ENCODE data around the gene DLGAP5. TPM values are rescaled to one million over a fixed set of nuclear protein-coding genes. Genes with fewer than 3 reads are reported as not detected.

Gene DLGAP5
- polyA plus RNA-seq, 1 donor from 2014 or later, result 2.0 TPM

DNA sequence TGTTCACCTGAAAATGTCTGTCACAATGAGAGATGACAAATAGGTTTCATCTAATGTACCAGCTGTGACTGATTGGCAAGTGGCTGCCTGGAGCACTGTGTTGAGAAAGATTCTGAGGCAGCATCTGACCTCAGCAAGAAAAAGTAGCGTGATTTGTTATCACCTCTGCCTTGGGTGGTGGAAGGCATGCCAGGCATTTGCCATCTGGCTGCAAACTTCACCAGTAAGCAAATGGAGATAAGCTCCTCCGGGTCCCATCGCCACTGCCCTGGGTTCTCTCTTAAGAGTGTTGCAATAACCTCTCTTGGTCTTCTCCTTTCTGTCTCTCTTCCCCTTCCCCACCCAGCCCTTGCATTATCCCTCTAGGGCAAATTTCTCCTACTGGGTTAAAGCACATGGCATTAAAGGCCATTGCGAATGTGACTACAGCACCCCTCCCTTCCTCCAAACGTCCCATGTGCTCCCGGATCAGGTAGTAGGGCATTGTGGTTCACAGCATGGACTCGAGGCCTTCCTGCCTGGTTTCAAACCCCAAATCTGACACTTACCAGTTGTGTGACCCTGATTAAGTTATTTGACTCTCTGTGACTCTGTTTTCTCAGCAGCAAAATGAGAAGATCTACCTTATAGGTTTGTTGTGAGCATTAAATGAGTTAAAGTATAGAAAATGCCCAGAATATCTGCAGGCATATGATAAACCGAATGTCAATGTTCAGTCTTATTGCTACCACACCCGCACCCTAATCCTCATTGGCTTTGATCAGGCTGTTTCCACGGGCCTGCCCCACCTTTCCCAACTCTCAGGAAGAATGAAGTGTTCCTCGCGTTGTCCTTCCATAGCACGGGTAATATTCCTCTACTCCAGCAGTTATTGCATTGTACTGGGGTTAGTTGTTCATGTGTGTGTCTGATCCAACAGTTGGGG lies 70.6 kb downstream of the DLGAP5 start:
- no peaks in the 10 kb centered on the region for H3K27me3 ChIP-seq (ENCODE audit: insufficient read depth, low read depth, low read length)
- H3K79me2 ChIP-seq (replicated peaks; ENCODE audit: insufficient read depth, low read length), result no peaks in the 10 kb centered on the region
- H3K9ac ChIP-seq (ENCODE audit: low read length), result no peak overlapping the region
- no peaks in the 10 kb centered on the region for H3K36me3 ChIP-seq (ENCODE audit: insufficient read depth, low read length)
- H3K9me2 ChIP-seq (ENCODE audit: insufficient read depth, low read length), result no peaks in the 10 kb centered on the region
- H3K27ac ChIP-seq (ENCODE audit: low read length), result no peak overlapping the region
- no peaks in the 10 kb centered on the region for H3F3A ChIP-seq (ENCODE audit: insufficient read depth, low read length, poor library complexity, severe bottlenecking)
- TF ChIP-seq TAF1 (IDR thresholded peaks at IDR 0.05; ENCODE audit: low read depth), result no peak
- TF ChIP-seq EZH2 (IDR thresholded peaks at IDR 0.05; ENCODE audit: borderline replicate concordance, insufficient read depth, low read length, poor library complexity, severe bottlenecking), result no peak
- TF ChIP-seq, protein P1, sequence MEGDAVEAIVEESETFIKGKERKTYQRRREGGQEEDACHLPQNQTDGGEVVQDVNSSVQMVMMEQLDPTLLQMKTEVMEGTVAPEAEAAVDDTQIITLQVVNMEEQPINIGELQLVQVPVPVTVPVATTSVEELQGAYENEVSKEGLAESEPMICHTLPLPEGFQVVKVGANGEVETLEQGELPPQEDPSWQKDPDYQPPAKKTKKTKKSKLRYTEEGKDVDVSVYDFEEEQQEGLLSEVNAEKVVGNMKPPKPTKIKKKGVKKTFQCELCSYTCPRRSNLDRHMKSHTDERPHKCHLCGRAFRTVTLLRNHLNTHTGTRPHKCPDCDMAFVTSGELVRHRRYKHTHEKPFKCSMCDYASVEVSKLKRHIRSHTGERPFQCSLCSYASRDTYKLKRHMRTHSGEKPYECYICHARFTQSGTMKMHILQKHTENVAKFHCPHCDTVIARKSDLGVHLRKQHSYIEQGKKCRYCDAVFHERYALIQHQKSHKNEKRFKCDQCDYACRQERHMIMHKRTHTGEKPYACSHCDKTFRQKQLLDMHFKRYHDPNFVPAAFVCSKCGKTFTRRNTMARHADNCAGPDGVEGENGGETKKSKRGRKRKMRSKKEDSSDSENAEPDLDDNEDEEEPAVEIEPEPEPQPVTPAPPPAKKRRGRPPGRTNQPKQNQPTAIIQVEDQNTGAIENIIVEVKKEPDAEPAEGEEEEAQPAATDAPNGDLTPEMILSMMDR (IDR thresholded peaks at IDR 0.05; ENCODE audit: poor library complexity, severe bottlenecking), result no peak
- TF ChIP-seq, protein P2, sequence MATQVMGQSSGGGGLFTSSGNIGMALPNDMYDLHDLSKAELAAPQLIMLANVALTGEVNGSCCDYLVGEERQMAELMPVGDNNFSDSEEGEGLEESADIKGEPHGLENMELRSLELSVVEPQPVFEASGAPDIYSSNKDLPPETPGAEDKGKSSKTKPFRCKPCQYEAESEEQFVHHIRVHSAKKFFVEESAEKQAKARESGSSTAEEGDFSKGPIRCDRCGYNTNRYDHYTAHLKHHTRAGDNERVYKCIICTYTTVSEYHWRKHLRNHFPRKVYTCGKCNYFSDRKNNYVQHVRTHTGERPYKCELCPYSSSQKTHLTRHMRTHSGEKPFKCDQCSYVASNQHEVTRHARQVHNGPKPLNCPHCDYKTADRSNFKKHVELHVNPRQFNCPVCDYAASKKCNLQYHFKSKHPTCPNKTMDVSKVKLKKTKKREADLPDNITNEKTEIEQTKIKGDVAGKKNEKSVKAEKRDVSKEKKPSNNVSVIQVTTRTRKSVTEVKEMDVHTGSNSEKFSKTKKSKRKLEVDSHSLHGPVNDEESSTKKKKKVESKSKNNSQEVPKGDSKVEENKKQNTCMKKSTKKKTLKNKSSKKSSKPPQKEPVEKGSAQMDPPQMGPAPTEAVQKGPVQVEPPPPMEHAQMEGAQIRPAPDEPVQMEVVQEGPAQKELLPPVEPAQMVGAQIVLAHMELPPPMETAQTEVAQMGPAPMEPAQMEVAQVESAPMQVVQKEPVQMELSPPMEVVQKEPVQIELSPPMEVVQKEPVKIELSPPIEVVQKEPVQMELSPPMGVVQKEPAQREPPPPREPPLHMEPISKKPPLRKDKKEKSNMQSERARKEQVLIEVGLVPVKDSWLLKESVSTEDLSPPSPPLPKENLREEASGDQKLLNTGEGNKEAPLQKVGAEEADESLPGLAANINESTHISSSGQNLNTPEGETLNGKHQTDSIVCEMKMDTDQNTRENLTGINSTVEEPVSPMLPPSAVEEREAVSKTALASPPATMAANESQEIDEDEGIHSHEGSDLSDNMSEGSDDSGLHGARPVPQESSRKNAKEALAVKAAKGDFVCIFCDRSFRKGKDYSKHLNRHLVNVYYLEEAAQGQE (IDR thresholded peaks at IDR 0.05; ENCODE audit: borderline replicate concordance), result no peak
- TF ChIP-seq EP300 (conservative IDR thresholded peaks at IDR 0.05; ENCODE audit: poor library complexity, severe bottlenecking), result no peak
- no peak for TF ChIP-seq RAD21 (conservative IDR thresholded peaks at IDR 0.05)
- TF ChIP-seq MXI1 (conservative IDR thresholded peaks at IDR 0.05; ENCODE audit: poor library complexity, severe bottlenecking), result no peak
- no peak for TF ChIP-seq POLR2AphosphoS5 (IDR thresholded peaks at IDR 0.05)
- no peak for TF ChIP-seq SMC3 (conservative IDR thresholded peaks at IDR 0.05; ENCODE audit: poor library complexity)
- no peak overlapping the region for H3K4me3 ChIP-seq (ENCODE audit: low read length)
- H2AFZ ChIP-seq (ENCODE audit: low read depth, low read length), result no peak overlapping the region
- H3K9me3 ChIP-seq (ENCODE audit: low read length), result no peaks in the 10 kb centered on the region
- no peak overlapping the region for H3K4me2 ChIP-seq (ENCODE audit: low read length)
- H4K20me1 ChIP-seq (ENCODE audit: insufficient read depth), result no peaks in the 10 kb centered on the region

DNA sequence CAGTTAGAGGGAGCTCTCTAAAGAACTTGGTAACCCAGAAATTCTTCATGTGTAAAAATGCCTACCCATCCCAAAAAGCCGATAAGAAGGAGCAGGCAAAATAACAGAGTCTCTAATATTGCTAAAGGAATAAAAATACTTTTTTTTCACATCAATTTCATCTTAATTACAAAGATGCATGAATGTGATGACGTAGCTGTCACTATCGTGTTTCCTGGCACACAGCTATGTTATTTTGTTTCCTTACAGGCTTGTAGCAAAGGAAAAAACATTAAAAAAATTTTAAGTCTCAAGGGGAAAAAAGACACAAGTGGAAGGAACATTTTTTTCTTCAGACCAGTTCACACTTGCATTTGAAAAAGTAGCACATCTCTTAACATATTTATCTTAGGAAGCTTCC lies 72.6 kb downstream of the DLGAP5 start:
- no peaks in the 10 kb centered on the region for H3K36me3 ChIP-seq (ENCODE audit: insufficient read depth, low read length)
- no peak overlapping the region for H2AFZ ChIP-seq (ENCODE audit: low read depth, low read length)
- no peak overlapping the region for H3K4me3 ChIP-seq (ENCODE audit: low read length)
- H3F3A ChIP-seq (ENCODE audit: insufficient read depth, low read length, poor library complexity, severe bottlenecking), result no peaks in the 10 kb centered on the region
- no peaks in the 10 kb centered on the region for H3K79me2 ChIP-seq (replicated peaks; ENCODE audit: insufficient read depth, low read length)
- H3K4me2 ChIP-seq (ENCODE audit: low read length), result no peak overlapping the region
- no peak overlapping the region for H3K9ac ChIP-seq (ENCODE audit: low read length)
- H3K27me3 ChIP-seq (ENCODE audit: insufficient read depth, low read depth, low read length), result no peaks in the 10 kb centered on the region
- H3K27ac ChIP-seq (ENCODE audit: low read length), result no peak overlapping the region
- no peaks in the 10 kb centered on the region for H3K9me3 ChIP-seq (ENCODE audit: low read length)
- TF ChIP-seq POLR2AphosphoS5 (IDR thresholded peaks at IDR 0.05) (no peak), SMC3 (conservative IDR thresholded peaks at IDR 0.05; ENCODE audit: poor library complexity) (no peak), RAD21 (conservative IDR thresholded peaks at IDR 0.05) (no peak), EZH2 (IDR thresholded peaks at IDR 0.05; ENCODE audit: borderline replicate concordance, insufficient read depth, low read length, poor library complexity, severe bottlenecking) (no peak), EP300 (conservative IDR thresholded peaks at IDR 0.05; ENCODE audit: poor library complexity, severe bottlenecking) (no peak)
- no peaks in the 10 kb centered on the region for H3K9me2 ChIP-seq (ENCODE audit: insufficient read depth, low read length)
- H4K20me1 ChIP-seq (ENCODE audit: insufficient read depth), result no peaks in the 10 kb centered on the region
